H9 (cell line): ENCODE data around the gene SRPK2. TPM values are rescaled to one million over a fixed set of nuclear protein-coding genes. Genes with fewer than 3 reads are reported as not detected.

Experiments
- DNase-seq: peaks from one replicate; pipeline ENCODE4 v3.0.0-alpha.2; 2017
- H2AFZ ChIP-seq: one replicate; pipeline ENCODE4 v1.6.1; 2013; ENCODE audit warnings: mild to moderate bottlenecking, low read length, control low read depth, moderate library complexity
- H2AK5ac ChIP-seq: 2 replicates; pipeline ENCODE4 v1.6.1; 2013; ENCODE audit warnings: low read length, control low read depth, mixed read lengths; ENCODE audit not compliant: insufficient read length
- H2BK120ac ChIP-seq: one replicate; pipeline ENCODE4 v1.6.1; 2013; ENCODE audit warnings: low read depth, mild to moderate bottlenecking, low read length, control low read depth, inconsistent platforms; ENCODE audit not compliant: poor library complexity, severe bottlenecking
- H2BK12ac ChIP-seq: 2 replicates; pipeline ENCODE4 v1.6.1; 2013; ENCODE audit warnings: low read length, control low read depth, mixed read lengths, low read depth; ENCODE audit not compliant: insufficient read length
- H2BK15ac ChIP-seq: 2 replicates; pipeline ENCODE4 v1.6.1; 2013; ENCODE audit warnings: low read depth, low read length, control low read depth
- H2BK20ac ChIP-seq: one replicate; pipeline ENCODE4 v1.6.1; 2013; ENCODE audit warnings: low read depth, mild to moderate bottlenecking, low read length, control low read depth, inconsistent platforms; ENCODE audit not compliant: poor library complexity, severe bottlenecking
- H2BK5ac ChIP-seq: 2 replicates; pipeline ENCODE4 v1.6.1; 2013; ENCODE audit warnings: low read length, control low read depth, mixed read lengths; ENCODE audit not compliant: insufficient read length
- H3K14ac ChIP-seq: 2 replicates; pipeline ENCODE4 v1.6.1; 2013; ENCODE audit warnings: low read length, control low read depth; ENCODE audit not compliant: insufficient read depth
- H3K18ac ChIP-seq: 2 replicates; pipeline ENCODE4 v1.6.1; 2013; ENCODE audit warnings: low read depth, mild to moderate bottlenecking, mixed read lengths, low read length, control low read depth; ENCODE audit not compliant: insufficient read length
- H3K23ac ChIP-seq: 2 replicates; pipeline ENCODE4 v1.6.1; 2013; ENCODE audit warnings: low read length, control low read depth, mixed read lengths, low read depth; ENCODE audit not compliant: insufficient read length
- H3K23me2 ChIP-seq: 2 replicates; pipeline ENCODE4 v1.6.1; 2013; ENCODE audit warnings: low read depth, mild to moderate bottlenecking, mixed read lengths, low read length, control low read depth; ENCODE audit not compliant: insufficient read length, poor library complexity, severe bottlenecking
- H3K27ac ChIP-seq: 2 replicates; pipeline ENCODE4 v1.5.1; 2013; ENCODE audit warnings: low read length, control low read depth, mixed read lengths, low read depth; ENCODE audit not compliant: insufficient read length
- H3K27me3 ChIP-seq: 2 replicates; pipeline ENCODE4 v1.6.1; 2013; ENCODE audit warnings: low read length, control low read depth, inconsistent platforms; ENCODE audit not compliant: insufficient read depth
- H3K4ac ChIP-seq: 2 replicates; pipeline ENCODE4 v1.6.1; 2013; ENCODE audit warnings: low read depth, mild to moderate bottlenecking, control low read depth, inconsistent platforms, low read length, moderate library complexity
- H3K4me1 ChIP-seq: 2 replicates; pipeline ENCODE4 v1.6.1; 2013; ENCODE audit warnings: low read length, control low read depth, inconsistent platforms; ENCODE audit not compliant: insufficient read depth
- H3K4me2 ChIP-seq: 2 replicates; pipeline ENCODE4 v1.6.1; 2013; ENCODE audit warnings: low read length, control low read depth, mixed read lengths; ENCODE audit not compliant: insufficient read length, insufficient read depth
- H3K56ac ChIP-seq: 2 replicates; pipeline ENCODE4 v1.6.1; 2013; ENCODE audit warnings: low read depth, mild to moderate bottlenecking, mixed read lengths, low read length, control low read depth; ENCODE audit not compliant: insufficient read length
- H3K79me1 ChIP-seq: 2 replicates; pipeline ENCODE4 v1.6.1; 2013; ENCODE audit warnings: low read depth, mild to moderate bottlenecking, moderate library complexity, low read length, control low read depth, inconsistent platforms; ENCODE audit not compliant: insufficient read depth, poor library complexity, severe bottlenecking
- H3K79me2 ChIP-seq: 2 replicates; pipeline ENCODE4 v1.6.1; 2013; ENCODE audit warnings: low read length, control low read depth, inconsistent platforms; ENCODE audit not compliant: insufficient read depth
- H3K9ac ChIP-seq: 2 replicates; pipeline ENCODE4 v1.6.1; 2013; ENCODE audit warnings: low read length, control low read depth, mixed read lengths; ENCODE audit not compliant: insufficient read length; ENCODE audit errors: extremely low read depth
- H3K9me3 ChIP-seq: one replicate; pipeline ENCODE4 v1.6.1; 2013; ENCODE audit warnings: low read depth, low read length, inconsistent platforms; ENCODE audit not compliant: control insufficient read depth
- H3T11ph ChIP-seq: one replicate; pipeline ENCODE4 v1.6.1; 2013; ENCODE audit warnings: mild to moderate bottlenecking, low read length, control low read depth, inconsistent platforms
- H4K20me1 ChIP-seq: one replicate; pipeline ENCODE4 v1.6.1; 2013; ENCODE audit not compliant: control insufficient read depth, insufficient read length, insufficient read depth
- H4K5ac ChIP-seq: 2 replicates; pipeline ENCODE4 v1.6.1; 2013; ENCODE audit warnings: low read depth, mild to moderate bottlenecking, mixed read lengths, low read length, control low read depth; ENCODE audit not compliant: insufficient read length
- H4K8ac ChIP-seq: replicated peaks from 2 replicates; pipeline ENCODE4 v1.6.1; 2013; ENCODE audit warnings: low read length, control low read depth, mixed read lengths, low read depth; ENCODE audit not compliant: insufficient read length
- H4K91ac ChIP-seq: 2 replicates; pipeline ENCODE4 v1.6.1; 2013; ENCODE audit warnings: low read depth, mild to moderate bottlenecking, moderate library complexity, mixed read lengths, low read length, control low read depth; ENCODE audit not compliant: insufficient read length
- H3K27ac Mint-ChIP-seq, 3 experiments: 2 replicates in 2 of 3; 3 replicates in 1 of 3; pipeline ENCODE4 v1.8.0; 2020 to 2021; ENCODE audit warnings: mixed read lengths in 3 of 3, mild to moderate bottlenecking in 1 of 3, moderate library complexity in 1 of 3
- H3K27me3 Mint-ChIP-seq: 2 replicates; pipeline ENCODE4 v1.8.0; 2021; ENCODE audit warnings: low read depth, mild to moderate bottlenecking, moderate library complexity, mixed read lengths
- H3K36me3 Mint-ChIP-seq, 3 experiments: 2 replicates in 2 of 3; 3 replicates in 1 of 3; pipeline ENCODE4 v1.8.0; 2020 to 2021; ENCODE audit warnings: low read depth in 3 of 3, mixed read lengths in 3 of 3; ENCODE audit not compliant: insufficient read depth in 1 of 3
- H3K4me1 Mint-ChIP-seq, 2 experiments: 2 replicates each; pipeline ENCODE4 v1.8.0; 2020; ENCODE audit warnings: mixed read lengths in 2 of 2
- H3K4me3 Mint-ChIP-seq, 2 experiments: 2 replicates in 1 of 2; 3 replicates in 1 of 2; pipeline ENCODE4 v1.8.0; 2020 to 2021; ENCODE audit warnings: mild to moderate bottlenecking in 2 of 2, mixed read lengths in 2 of 2, moderate library complexity in 1 of 2
- H3K9me3 Mint-ChIP-seq, 2 experiments: 2 replicates in 1 of 2; 3 replicates in 1 of 2; pipeline ENCODE4 v1.8.0; 2020; ENCODE audit warnings: mild to moderate bottlenecking in 2 of 2, mixed read lengths in 2 of 2, moderate library complexity in 1 of 2
- CTCF ChIP-seq: fragments of 200-600 bp; sonication (generic); conservative IDR thresholded peaks from 3 replicates; pipeline ENCODE4 v1.8.0; 2021; ENCODE audit warnings: antibody characterized with exemption, mild to moderate bottlenecking
- WGBS: extraction: QIAGEN DNeasy Blood & Tissue Kit; methylation state at CpG from one replicate; pipeline ENCODE4 v1.1.7; 2013; ENCODE audit warnings: missing lambda C conversion rate, low lambda C conversion rate, mixed read lengths; ENCODE audit not compliant: insufficient read length; ENCODE audit errors: extremely low coverage; 5-methylcytosine and 5-hydroxymethylcytosine counted together
- total RNA-seq: library from RNA; stranded (reverse); gene quantifications from 2 replicates; pipeline ENCODE4 v1.2.1, GENCODE V29; 2021

The SRPK2 gene
- total RNA-seq, 1 experiment from 2014 or later, result 41.1 TPM

GRCh38 chr7:105215182-105215581, 173.5 kb downstream of the SRPK2 start:
- H3K27me3 ChIP-seq, result no peaks in the 10 kb centered on the region
- H3K79me2 ChIP-seq, result peaks cover 7% of the 10 kb centered on the region; the same call in 1 of the 2 replicates
- H3K79me1 ChIP-seq, result peaks cover 9% of the 10 kb centered on the region
- H2BK20ac ChIP-seq, result no peak overlapping the region
- H4K91ac ChIP-seq, result no peak overlapping the region
- no peak overlapping the region for H2BK15ac ChIP-seq
- no peak for DNase-seq
- Mint-ChIP-seq H3K36me3 (peaks cover 3 to 8% (median 3%) of the 10 kb centered on the region in 3 experiments; a peak in 5 of 7 replicates), H3K4me1 (peaks cover 17 to 21% of the 10 kb centered on the region in 2 experiments), H3K4me3 (no peak overlapping the region), H3K9me3 (peaks cover 4 to 5% of the 10 kb centered on the region in 2 experiments; a peak in 2 of 5 replicates), H3K27ac (no peak overlapping the region), H3K27me3 (no peaks in the 10 kb centered on the region)
- H3K9me3 ChIP-seq, result no peaks in the 10 kb centered on the region
- H3K27ac ChIP-seq, result no peak overlapping the region
- no peaks in the 10 kb centered on the region for H4K20me1 ChIP-seq
- no peak overlapping the region for H3K9ac ChIP-seq
- no peak overlapping the region for H3K4me2 ChIP-seq
- WGBS, result no CpG with 5 or more reads among the region's 4 CpGs
- no peak overlapping the region for H2BK5ac ChIP-seq
- no peak overlapping the region for H3K18ac ChIP-seq
- H3K14ac ChIP-seq, result no peak overlapping the region
- H2AFZ ChIP-seq, result no peak overlapping the region
- no peak overlapping the region for H2BK12ac ChIP-seq
- no peak overlapping the region for H3K56ac ChIP-seq
- no peak overlapping the region for H3K4ac ChIP-seq
- H2BK120ac ChIP-seq, result no peak overlapping the region
- H4K8ac ChIP-seq, result no peak overlapping the region
- H2AK5ac ChIP-seq, result no peak overlapping the region
- no peak overlapping the region for H3T11ph ChIP-seq
- H3K23me2 ChIP-seq, result no peaks in the 10 kb centered on the region
- H3K23ac ChIP-seq, result no peak overlapping the region
- no peak overlapping the region for H4K5ac ChIP-seq
- peaks cover 2% of the 10 kb centered on the region; the same call in 1 of the 2 replicates for H3K4me1 ChIP-seq
- no peak for TF ChIP-seq CTCF
